Uterus (tissue), 4 donors: ENCODE results near the gene MEIS2. TPM values are rescaled to one million over a fixed set of nuclear protein-coding genes. Genes with fewer than 3 reads are reported as not detected.

Experiments used
- DNase-seq, 2 donors: peaks; one replicate each; pipeline ENCODE4 v3.0.0-alpha.2; 2019 to 2020
- H3K27ac ChIP-seq, 2 donors: fragments of 200-600 bp; sonication (generic); 1 replicate in 1 of 2; 2 replicates in 1 of 2; pipeline ENCODE4 v1.5.1; 2016 to 2018
- H3K27me3 ChIP-seq, 2 donors: fragments of 200-600 bp; sonication (generic); one replicate each; pipeline ENCODE4 v1.5.1; 2018 to 2019; ENCODE audit warnings: control low read depth in 1 of 2
- H3K36me3 ChIP-seq, 2 donors: fragments of 200-600 bp; sonication (generic); one replicate each; pipeline ENCODE4 v1.5.1; 2019; ENCODE audit warnings: control low read depth in 1 of 2
- H3K4me1 ChIP-seq, 2 donors: fragments of 200-600 bp; sonication (generic); one replicate each; pipeline ENCODE4 v1.5.1; 2018 to 2019; ENCODE audit warnings: control low read depth in 1 of 2
- H3K4me3 ChIP-seq, 2 donors: fragments of 200-600 bp; sonication (generic); 1 replicate in 1 of 2; 2 replicates in 1 of 2; pipeline ENCODE4 v1.5.1; 2018 to 2019; ENCODE audit warnings: mild to moderate bottlenecking in 1 of 2
- H3K9me3 ChIP-seq, 2 donors: fragments of 200-600 bp; sonication (generic); one replicate each; pipeline ENCODE4 v1.5.1; 2019; ENCODE audit warnings: control low read depth in 1 of 2
- CTCF ChIP-seq, 4 experiments: fragments of 200-600 bp in 2 of 4; fragments of 450-650 bp in 2 of 4; sonication (generic) in 2 of 4; IDR thresholded peaks; one replicate each; pipeline ENCODE4 v1.5.1; 2016 to 2019; ENCODE audit warnings: antibody characterized with exemption in 4 of 4, mild to moderate bottlenecking in 2 of 4, moderate library complexity in 1 of 4
- POLR2A ChIP-seq, 2 donors: fragments of 450-650 bp; IDR thresholded peaks; one replicate each; pipeline ENCODE4 v1.6.1; 2016; ENCODE audit warnings: antibody characterized with exemption in 2 of 2, mild to moderate bottlenecking in 1 of 2, moderate library complexity in 1 of 2
- intact Hi-C: fragments of 100-400 bp; cut with DNase I; formaldehyde crosslinking; loops from one replicate; pipeline ENCODE4 v1.15.1; 2023; ENCODE audit warnings: low total_unique reads
- total RNA-seq, 4 donors: library from RNA; depleted of rRNA in 3 of 4; stranded (reverse); fragments of >200 nt in 3 of 4; gene quantifications; one replicate each; pipeline versions ENCODE4 v1.1.0 to v1.2.4, GENCODE V29; 2014 to 2023
- donor health status: DM: yes; HTN: yes; CAD: no.

The MEIS2 gene
- total RNA-seq, 4 donors from 2014 or later, result 84.0 to 184 (median 112) TPM

DNA sequence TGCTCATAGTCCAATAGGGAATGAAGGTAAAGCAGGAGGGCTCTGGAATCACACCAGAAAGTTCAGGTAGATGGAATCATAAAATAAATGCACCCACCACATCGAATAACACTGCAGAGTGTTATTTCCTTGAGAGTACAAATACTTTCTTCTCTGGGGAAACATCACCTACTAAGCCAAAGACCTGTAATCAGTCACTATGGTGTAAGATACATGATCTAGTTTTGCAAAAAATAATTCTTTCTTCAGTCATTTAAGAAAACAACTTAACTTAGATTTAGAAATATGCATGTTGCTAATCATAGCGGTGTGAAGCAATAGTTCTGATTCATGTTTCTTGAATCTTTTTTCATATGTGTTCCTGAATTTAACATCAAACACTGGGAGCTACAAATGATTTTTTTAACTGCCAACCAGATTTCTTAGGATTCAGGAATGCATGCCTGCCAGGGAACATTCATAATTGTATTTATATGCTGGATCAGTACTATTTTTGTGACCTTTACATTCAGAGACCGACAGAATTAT is 40.2 kb upstream of the MEIS2 start:
- H3K4me1 ChIP-seq, result no peaks in the 10 kb centered on the region
- DNase-seq, result no peak
- intact Hi-C loops, result no loop called here
- H3K4me3 ChIP-seq, result no peak overlapping the region
- H3K36me3 ChIP-seq, result no peaks in the 10 kb centered on the region
- no peaks in the 10 kb centered on the region for H3K27me3 ChIP-seq
- H3K9me3 ChIP-seq, result no peaks in the 10 kb centered on the region
- TF ChIP-seq CTCF (IDR thresholded peaks at IDR 0.05) (no peak), POLR2A (IDR thresholded peaks at IDR 0.05) (no peak)
- H3K27ac ChIP-seq, result no peak overlapping the region

DNA sequence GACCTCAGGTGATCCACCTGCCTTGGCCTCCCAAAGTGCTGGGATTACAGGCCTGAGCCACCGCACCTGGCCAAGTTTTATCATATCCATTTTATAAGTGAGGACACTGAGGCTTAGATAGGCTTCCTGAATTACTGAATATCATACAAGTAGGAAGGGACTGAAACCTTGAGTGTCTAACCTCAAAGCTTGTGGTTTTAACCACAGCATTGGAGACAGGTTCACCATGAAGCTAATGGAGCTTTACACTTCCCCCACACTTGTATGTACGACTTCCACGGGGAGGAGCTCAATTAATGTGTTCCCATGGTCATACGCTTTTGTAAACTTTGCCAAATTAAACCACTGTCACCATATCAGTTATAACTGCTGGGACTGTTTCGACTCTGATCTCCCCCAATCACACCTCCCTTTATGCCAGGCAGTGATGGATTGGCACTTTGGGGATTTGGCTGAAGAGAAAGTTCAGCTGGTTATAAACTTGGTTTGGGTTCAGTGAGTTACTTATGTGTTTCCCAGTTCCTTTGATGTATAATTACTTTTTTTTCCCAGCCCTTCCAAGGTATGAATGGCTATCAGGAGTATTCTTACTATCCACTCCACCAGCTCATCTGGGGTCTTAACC is 38.4 kb upstream of the MEIS2 start:
- no peaks in the 10 kb centered on the region for H3K27me3 ChIP-seq
- H3K27ac ChIP-seq, result no peak overlapping the region
- TF ChIP-seq POLR2A (IDR thresholded peaks at IDR 0.05), result no peak
- no peak for TF ChIP-seq CTCF (IDR thresholded peaks at IDR 0.05)
- intact Hi-C loops, result no loop called here
- no peaks in the 10 kb centered on the region for H3K9me3 ChIP-seq
- no peaks in the 10 kb centered on the region for H3K4me1 ChIP-seq
- H3K36me3 ChIP-seq, result no peaks in the 10 kb centered on the region
- no peak overlapping the region for H3K4me3 ChIP-seq
- DNase-seq, result no peak

DNA sequence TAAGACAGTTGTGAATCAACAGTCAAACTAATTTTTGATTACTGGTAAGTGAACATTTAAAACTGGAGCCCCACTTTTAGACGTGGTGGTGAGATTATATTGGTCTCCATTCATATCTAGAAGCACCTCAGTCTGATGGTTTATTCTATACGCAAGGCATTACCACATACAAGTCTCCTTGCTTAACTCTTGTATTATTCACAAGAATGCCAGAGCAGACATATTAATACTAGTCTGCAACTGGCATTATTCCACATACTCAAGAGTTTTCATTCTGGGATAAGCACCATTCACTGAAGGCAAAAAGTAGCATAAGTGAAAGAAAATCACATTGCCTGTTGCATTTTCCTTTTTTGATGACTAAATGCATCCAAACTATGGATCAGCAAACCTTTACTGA is 36.9 kb upstream of the MEIS2 start:
- Histone ChIP-seq H3K4me3 (no peak overlapping the region), H3K36me3 (no peaks in the 10 kb centered on the region), H3K27me3 (no peaks in the 10 kb centered on the region), H3K27ac (no peak overlapping the region), H3K9me3 (no peaks in the 10 kb centered on the region), H3K4me1 (no peaks in the 10 kb centered on the region)
- intact Hi-C loops, result no loop called here
- TF ChIP-seq POLR2A (IDR thresholded peaks at IDR 0.05), result no peak
- TF ChIP-seq CTCF (IDR thresholded peaks at IDR 0.05), result no peak
- DNase-seq, result no peak

DNA sequence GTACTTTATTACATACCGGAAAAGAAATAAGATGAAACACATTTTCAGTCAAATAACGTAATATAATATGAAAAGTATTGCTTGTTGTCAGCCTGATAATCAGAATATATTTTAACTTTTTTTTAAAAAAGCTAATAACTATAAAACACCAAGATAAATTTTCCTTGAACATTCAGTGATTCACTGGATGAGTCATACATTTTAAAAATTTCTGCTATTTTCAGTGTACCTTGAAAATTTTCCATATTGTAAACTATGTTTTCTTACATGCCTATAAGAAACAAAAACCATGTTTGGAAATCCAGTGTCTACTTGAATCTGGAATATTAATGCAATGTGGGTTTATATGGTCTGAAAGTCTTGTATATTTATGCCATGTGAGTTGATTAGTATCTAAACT is 36.3 kb upstream of the MEIS2 start:
- intact Hi-C loops, result no loop called here
- no peak for DNase-seq

More for the DNA sequence above, 36.3 kb upstream of the MEIS2 start:
- no peaks in the 10 kb centered on the region for H3K27me3 ChIP-seq
- no peaks in the 10 kb centered on the region for H3K4me1 ChIP-seq
- H3K27ac ChIP-seq, result no peak overlapping the region
- no peak overlapping the region for H3K4me3 ChIP-seq
- no peaks in the 10 kb centered on the region for H3K9me3 ChIP-seq
- no peak for TF ChIP-seq POLR2A (IDR thresholded peaks at IDR 0.05)
- TF ChIP-seq CTCF (IDR thresholded peaks at IDR 0.05), result no peak
- no peaks in the 10 kb centered on the region for H3K36me3 ChIP-seq
